GM19397 (cell line): ENCODE data around the gene PODXL2.

Experiments used
- ATAC-seq: cut with Tn5 transposase; IDR thresholded peaks from one replicate; pipeline ENCODE4 v1.9.1; 2021; ENCODE audit warnings: mild to moderate bottlenecking, moderate library complexity; ENCODE audit not compliant: unreplicated experiment

Gene PODXL2

DNA sequence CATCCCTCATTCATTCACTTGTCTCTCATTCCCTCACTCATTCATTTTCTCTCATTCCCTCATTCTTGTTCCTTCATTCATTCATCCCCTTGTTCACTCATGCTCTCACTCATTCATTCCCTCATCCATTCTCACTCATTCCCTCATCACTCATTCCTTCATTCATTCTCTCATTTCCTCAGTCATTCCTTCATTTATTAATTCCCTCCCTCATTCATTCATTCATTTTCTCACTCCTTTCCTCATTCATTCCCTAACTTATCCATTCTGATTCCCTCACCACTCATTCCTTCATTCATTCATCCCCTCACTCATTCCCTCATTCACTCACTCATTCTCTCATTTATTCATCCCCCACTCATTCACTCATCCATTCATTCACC is 57.5 kb downstream of the PODXL2 start:
- ATAC-seq, result no peak

DNA sequence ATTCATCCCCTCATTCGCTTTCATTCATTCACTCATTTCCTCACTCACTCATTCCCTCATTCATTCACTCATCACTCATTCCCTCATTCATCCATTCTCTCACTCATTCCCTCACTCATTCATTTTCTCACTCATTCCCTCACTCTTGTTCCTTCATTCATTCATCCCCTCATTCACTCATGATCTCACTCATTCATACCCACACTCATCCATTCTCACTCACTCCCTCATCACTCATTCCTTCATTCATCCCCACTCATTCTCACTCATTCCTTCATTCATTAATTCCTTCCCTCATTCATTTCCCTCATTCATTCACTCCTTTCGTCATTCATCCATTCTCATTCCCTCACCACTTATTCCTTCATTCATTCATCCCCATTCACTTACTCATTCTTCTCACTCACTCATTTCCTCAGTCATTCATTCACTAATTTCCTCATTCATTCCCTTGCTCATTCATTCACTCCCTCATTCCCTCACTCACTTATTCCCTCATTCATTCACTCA is 58.3 kb downstream of the PODXL2 start:
- no peak for ATAC-seq

GRCh38 chr3:127688022-127688415 is 59.0 kb downstream of the PODXL2 start:
- ATAC-seq, result no peak

DNA sequence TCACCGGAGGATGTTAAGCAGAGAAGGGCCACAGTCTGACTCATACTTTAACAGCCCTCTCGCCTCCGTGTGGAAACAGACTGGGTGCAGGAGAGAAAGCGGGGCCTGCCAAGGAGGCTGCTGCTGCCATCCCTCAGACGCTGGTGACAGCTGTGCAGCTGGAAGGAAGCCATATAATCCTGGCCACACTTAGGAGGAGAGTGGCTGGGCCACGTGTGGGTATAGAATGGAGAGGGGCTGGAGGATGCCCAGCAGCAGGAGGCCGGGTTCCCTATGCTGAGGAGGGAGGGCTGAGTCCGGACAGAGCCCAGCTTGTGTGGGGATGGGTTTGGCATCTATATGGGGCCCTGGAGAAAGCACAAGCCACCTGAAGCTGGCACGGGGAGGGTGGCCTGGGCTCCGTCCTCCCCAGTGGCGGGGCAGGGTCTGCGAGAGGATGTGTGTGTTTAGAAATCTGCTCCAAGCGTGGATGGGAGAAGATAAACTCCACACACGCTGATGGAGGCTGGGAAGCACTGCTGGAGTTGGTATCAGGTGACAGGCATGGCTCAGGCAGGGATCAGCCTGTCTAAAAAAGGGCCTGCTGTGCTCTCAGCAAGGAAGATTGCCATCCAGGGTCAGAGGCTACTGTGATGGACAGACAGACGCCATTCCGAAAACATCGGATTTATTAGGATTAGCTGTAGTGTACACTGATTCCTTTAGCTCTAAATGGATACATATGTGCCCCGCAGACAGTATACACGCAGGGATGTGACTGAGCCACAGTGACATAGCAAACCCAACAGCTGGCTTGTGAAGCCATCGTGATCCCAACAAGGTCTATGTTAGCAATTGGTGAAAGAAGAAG is 59.7 kb downstream of the PODXL2 start:
- ATAC-seq, result no peak

GRCh38 chr3:127689266-127689860 is 60.4 kb downstream of the PODXL2 start:
- ATAC-seq, result no peak

GRCh38 chr3:127690106-127690505 is 61.1 kb downstream of the PODXL2 start:
- no peak for ATAC-seq

- ATAC-seq, result no peak
These were observed 62.0 kb downstream of the PODXL2 start for GRCh38 chr3:127690823-127691452.

- ATAC-seq, result no peak
These were observed 62.5 kb downstream of the PODXL2 start for GRCh38 chr3:127691489-127691888.

DNA sequence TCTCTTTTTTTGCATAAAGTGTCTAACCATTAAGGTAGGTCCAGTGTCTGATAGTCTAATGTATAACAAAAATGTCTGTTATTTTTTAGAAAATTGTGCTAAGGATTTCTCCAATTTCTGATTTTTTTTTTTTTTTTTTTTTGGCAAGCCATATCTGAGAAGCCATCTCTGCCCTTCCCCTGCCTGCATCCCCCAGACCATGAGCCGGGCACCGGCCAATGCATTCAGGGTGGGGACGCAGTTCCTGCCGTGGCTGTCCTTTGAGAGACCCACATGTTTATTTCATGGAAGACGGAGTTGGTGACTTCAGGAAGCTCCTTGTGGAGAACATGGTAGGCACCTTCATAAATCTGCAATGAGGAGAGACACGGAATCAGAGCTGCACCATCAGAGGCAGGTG is 63.0 kb downstream of the PODXL2 start:
- no peak for ATAC-seq

DNA sequence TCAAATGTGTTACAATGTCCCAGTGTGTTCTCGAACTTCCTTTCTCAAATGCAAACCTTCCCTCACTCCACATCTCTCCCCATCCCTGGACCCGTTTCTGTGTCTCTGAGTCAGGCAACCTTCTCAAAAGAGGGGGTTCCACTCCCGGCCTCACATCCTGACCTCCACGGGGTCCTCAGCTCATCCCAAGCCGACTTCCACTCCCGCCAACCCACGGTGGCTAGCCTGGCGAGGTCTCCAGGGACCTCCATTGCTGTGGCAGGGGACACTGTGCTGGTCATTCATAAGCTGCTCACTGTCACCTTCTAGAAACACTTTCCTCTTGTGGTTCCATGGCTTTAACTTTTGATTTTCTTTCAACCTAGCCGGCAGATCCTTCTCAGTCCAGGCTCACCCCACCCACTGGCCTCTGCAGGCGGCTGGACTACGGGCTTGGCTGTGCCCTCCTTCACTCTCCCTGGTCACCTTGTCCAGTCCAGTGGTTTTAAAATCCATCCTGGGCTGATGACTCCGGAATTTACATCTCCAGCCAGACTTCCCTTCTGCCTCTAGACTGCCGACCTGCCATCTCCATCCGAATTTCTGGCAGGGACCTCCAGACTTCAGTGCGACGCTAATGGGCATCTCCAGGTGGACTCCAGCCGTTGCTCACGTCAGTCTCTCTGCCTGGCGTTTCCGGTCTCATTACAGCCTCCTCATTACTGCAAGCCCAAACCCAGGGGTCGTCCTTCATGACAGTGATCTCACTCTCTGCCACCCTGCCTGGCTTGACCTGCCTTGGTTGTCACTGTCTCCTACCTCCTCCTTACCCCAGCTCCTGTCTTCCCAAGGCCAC is 63.7 kb downstream of the PODXL2 start:
- no peak for ATAC-seq

GRCh38 chr3:127693336-127693843 is 64.4 kb downstream of the PODXL2 start:
- ATAC-seq, result no peak

DNA sequence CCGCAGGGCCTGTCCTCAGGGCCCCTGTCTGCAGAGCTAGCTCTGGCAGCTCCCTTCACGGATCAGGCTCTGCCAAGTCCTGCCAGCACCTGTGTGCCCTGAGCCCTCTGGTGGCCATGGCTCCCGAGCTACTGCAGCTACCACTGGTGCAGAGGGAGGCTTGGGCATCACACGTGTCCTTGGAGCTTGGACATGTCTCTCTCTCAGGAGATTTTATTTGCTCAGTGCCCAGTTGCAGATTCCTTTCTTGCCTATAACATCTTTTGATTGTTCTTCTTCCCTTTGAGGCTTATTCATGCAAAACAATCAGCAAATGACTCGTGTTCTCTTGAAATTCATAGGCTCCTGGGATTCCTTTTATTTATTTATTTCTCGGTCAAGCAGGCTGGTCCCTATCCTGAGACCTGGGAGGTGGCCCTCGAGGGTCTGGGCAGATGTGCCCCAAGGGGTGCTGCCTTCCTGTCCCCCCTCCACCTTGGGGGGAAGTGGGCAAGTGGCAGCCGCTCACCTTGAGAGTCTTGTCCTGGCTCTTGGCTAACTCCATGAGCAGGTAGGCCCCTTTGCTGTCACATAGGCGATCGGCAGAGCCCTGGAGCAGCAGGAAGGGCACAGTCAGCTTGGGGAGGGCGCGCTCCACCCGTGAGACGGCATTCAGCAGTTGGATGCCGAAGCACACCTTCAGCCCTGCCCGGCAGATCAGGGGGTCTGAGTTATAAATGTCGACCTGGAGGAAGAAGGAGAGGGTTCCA is 65.7 kb downstream of the PODXL2 start:
- ATAC-seq, result no peak

DNA sequence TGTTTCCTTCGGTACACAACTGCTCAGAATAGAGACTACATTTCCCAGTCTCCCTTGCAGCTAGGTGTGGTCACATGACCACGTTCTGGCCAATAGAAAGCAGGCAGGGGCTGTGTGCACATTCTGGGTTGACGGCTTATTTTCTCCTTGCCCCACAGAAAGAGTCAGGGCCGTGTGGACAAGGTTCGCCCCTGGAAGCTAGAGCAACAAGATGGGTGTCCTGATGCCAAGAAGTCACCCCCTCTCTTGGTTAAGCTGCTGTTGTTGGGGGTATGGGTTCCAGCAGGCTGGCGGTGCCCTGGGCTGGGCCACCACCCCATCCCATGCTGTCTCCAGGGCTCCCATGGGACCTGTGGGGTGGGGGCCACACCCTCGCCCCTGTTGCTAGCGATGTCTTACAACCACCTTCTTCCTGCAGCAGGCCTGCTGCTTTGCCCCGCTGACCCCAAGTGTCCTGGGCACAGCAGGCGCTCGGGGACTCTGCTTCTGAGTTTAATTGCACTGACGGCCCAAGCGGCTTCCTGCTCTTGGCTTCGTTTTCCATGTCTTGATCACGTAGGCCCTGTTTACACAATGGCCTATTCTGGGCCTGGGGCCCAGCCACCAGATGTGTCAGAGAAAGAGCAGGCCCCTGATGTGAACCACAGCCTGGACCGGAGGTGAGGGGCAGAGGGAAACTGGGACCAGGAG is 68.7 kb downstream of the PODXL2 start:
- ATAC-seq, result peak; percentile 72

GRCh38 chr3:127698286-127698685 is 69.3 kb downstream of the PODXL2 start:
- ATAC-seq, result no peak

DNA sequence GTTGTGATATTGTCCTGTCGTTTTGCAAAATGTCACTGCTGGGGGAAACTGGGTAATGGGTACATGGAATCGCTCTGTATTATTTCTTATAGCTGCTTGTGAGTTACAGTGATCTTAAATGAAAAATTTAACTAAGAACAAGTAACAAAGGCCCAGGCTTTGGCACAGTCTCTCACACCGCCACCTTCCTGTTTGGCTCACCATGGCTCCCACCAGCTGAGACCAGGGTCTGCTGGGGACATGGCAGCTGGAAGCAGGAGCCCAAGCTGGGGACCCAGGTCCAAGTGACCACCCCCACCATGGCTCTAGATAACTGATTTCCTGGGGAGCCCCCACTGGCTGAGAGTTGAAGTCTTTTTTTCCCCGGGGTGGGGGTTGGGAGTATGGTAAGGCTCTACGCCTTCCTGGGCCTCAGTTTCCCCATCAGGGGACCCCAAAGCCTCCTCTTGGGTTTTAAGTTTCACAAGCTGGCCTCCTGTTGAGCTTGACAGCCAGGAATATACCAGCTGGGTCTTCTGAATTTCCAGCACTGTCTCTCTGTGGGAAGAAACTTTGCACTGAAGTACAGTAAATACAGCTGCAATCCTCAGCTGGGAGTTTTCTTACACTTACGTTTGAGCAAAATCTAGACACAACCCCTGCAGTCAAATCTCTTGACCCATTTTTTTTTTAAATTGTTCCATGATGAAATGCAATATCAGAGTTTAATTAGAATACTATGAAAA is 69.9 kb downstream of the PODXL2 start:
- ATAC-seq, result no peak

GRCh38 chr3:127699416-127700300 is 70.7 kb downstream of the PODXL2 start:
- ATAC-seq, result no peak

- ATAC-seq, result no peak
These were observed 71.4 kb downstream of the PODXL2 start for GRCh38 chr3:127700406-127700805.
